K562 (cell line): ENCODE measurements around the gene TTC21A. TPM values are rescaled to one million over a fixed set of nuclear protein-coding genes. Genes with fewer than 3 reads are reported as not detected.

ENCODE experiments used
- ATAC-seq: fragments of 200-7000 bp; cut with Tn5 transposase; 3 replicates; pipeline ENCODE4 v1.9.1; 2020; ENCODE audit warnings: moderate library complexity
- BruUV-seq: library from RNA; stranded (reverse); fragments of 400-500 nt; replicated peaks from 2 replicates; lab custom pipeline; 2021; lab: Mats Ljungman, UMichigan
- CTCF ChIA-PET: fragments of 300-600 bp; formaldehyde crosslinking; extraction: SDS; loops from one replicate; lab custom pipeline; 2021; ENCODE audit warnings: low intra/inter-chr PET ratio; lab: Yijun Ruan, JAX
- POLR2A ChIA-PET: fragments of 300-600, 350-650 bp; sonication (Branson Sonifier 250); formaldehyde crosslinking; extraction: SDS; loops from one replicate; lab custom pipeline; 2021; ENCODE audit warnings: antibody characterized with exemption, inconsistent platforms; lab: Yijun Ruan, JAX
- DNase-seq, 4 experiments: peaks; one replicate each; pipeline versions ENCODE4 v3.0.0 to v3.0.0-alpha.2; 2011 to 2018; ENCODE audit warnings: low spot score in 3 of 4, mixed read lengths in 3 of 4; ENCODE audit errors: extremely low read depth in 1 of 4
- FAIRE-seq: peaks from 2 replicates; lab custom pipeline; 2011; peaks lifted over from hg19 to GRCh38; lab: Jason Lieb, UNC
- H2AFZ ChIP-seq: 2 replicates; pipeline ENCODE4 v1.6.0; 2011; ENCODE audit warnings: low read depth, low read length, control low read depth, inconsistent platforms
- H3K27ac ChIP-seq: fragments of 200-600 bp; 3 replicates; pipeline ENCODE4 v1.8.0; 2011; ENCODE audit warnings: low read depth, mild to moderate bottlenecking, control low read depth, inconsistent platforms, low read length, moderate library complexity, mixed read lengths; ENCODE audit errors: extremely low read depth
- H3K27me3 ChIP-seq, 2 experiments: fragments of 300-600 bp in 1 of 2; 2 replicates in 1 of 2; 3 replicates in 1 of 2; pipeline versions ENCODE4 v1.6.0 to v1.8.0; 2011; ENCODE audit warnings: inconsistent platforms in 2 of 2, low read length in 2 of 2, mild to moderate bottlenecking in 1 of 2, mixed read lengths in 1 of 2, moderate library complexity in 1 of 2; ENCODE audit not compliant: control insufficient read depth in 2 of 2, insufficient read depth in 2 of 2
- H3K36me3 ChIP-seq: fragments of 300-600 bp; 3 replicates; pipeline ENCODE4 v1.8.0; 2011; ENCODE audit warnings: mild to moderate bottlenecking, low read length, inconsistent platforms; ENCODE audit not compliant: control insufficient read depth, insufficient read depth
- H3K4me1 ChIP-seq, 2 experiments: fragments of 200-600 bp in 1 of 2; replicated peaks in 1 of 2; 2 replicates in 1 of 2; 3 replicates in 1 of 2; pipeline versions ENCODE4 v1.5.1 to v1.8.0; 2011; ENCODE audit warnings: inconsistent platforms in 2 of 2, low read length in 2 of 2, mild to moderate bottlenecking in 1 of 2, mixed read lengths in 1 of 2, moderate library complexity in 1 of 2; ENCODE audit not compliant: control insufficient read depth in 2 of 2, insufficient read depth in 2 of 2
- H3K4me2 ChIP-seq: 2 replicates; pipeline ENCODE4 v1.6.1; 2011; ENCODE audit warnings: low read length, control low read depth, inconsistent platforms, mixed read lengths; ENCODE audit not compliant: insufficient read depth
- H3K4me3 ChIP-seq: fragments of 200-600 bp; sonication (generic), shearing (Covaris generic); 2 replicates; pipeline ENCODE4 v1.5.1; 2016; ENCODE audit warnings: control low read depth, inconsistent platforms
- H3K79me2 ChIP-seq: fragments of 200-600 bp; 3 replicates; pipeline ENCODE4 v1.8.0; 2011; ENCODE audit warnings: low read length, inconsistent platforms; ENCODE audit not compliant: control insufficient read depth, insufficient read depth
- H3K9ac ChIP-seq, 2 experiments: 2 replicates each; pipeline versions ENCODE4 v1.6.0 to v1.6.1; 2011; ENCODE audit warnings: low read depth in 2 of 2, low read length in 2 of 2, control low read depth in 1 of 2, inconsistent platforms in 1 of 2, mild to moderate bottlenecking in 1 of 2, mixed read lengths in 1 of 2; ENCODE audit not compliant: insufficient read depth in 1 of 2
- H3K9me1 ChIP-seq: one replicate; pipeline ENCODE4 v1.6.0; 2011; ENCODE audit warnings: inconsistent platforms, mild to moderate bottlenecking, low read length, moderate library complexity; ENCODE audit not compliant: control insufficient read depth, insufficient read depth
- H3K9me3 ChIP-seq: replicated peaks from 2 replicates; pipeline ENCODE4 v1.5.1; 2011; ENCODE audit warnings: low read depth, low read length, inconsistent platforms; ENCODE audit not compliant: control insufficient read depth, insufficient read depth
- H4K20me1 ChIP-seq: replicated peaks from 2 replicates; pipeline ENCODE4 v1.6.1; 2011; ENCODE audit warnings: low read length, inconsistent platforms, mixed read lengths; ENCODE audit not compliant: control insufficient read depth, insufficient read depth
- ERF ChIP-seq: fragments of 450-650 bp; formaldehyde crosslinking; IDR thresholded peaks from 2 replicates; pipeline ENCODE4 v1.4.0; 2020; ENCODE audit warnings: mild to moderate bottlenecking, mixed read lengths
- FOXA1 ChIP-seq: fragments of 450-650 bp; IDR thresholded peaks from 2 replicates; pipeline ENCODE4 v1.6.1; 2016; ENCODE audit warnings: mild to moderate bottlenecking, borderline replicate concordance
- KDM1A ChIP-seq, 2 experiments: fragments of 450-650 bp; IDR thresholded peaks; 2 replicates each; pipeline ENCODE4 v1.6.1; 2016; ENCODE audit warnings: mild to moderate bottlenecking in 2 of 2
- KHSRP ChIP-seq: fragments of 450-650 bp; IDR thresholded peaks from 2 replicates; pipeline ENCODE4 v1.6.1; 2017
- POLR2AphosphoS5 ChIP-seq: IDR thresholded peaks from 2 replicates; pipeline ENCODE4 v1.6.1; 2011; ENCODE audit warnings: mild to moderate bottlenecking, low read depth, low read length, moderate library complexity; ENCODE audit not compliant: control insufficient read depth, insufficient read depth
- SUPT5H ChIP-seq: fragments of 450-650 bp; IDR thresholded peaks from 2 replicates; pipeline ENCODE4 v1.6.1; 2016
- TGIF2 ChIP-seq: sonication (generic); formaldehyde crosslinking; IDR thresholded peaks from 2 replicates; pipeline ENCODE4 v1.8.1; 2022; ENCODE audit warnings: mild to moderate bottlenecking, missing genetic modification reagents, moderate library complexity
- ZNF124 ChIP-seq: sonication (generic); formaldehyde crosslinking; IDR thresholded peaks from 2 replicates; pipeline ENCODE4 v1.8.1; 2022; ENCODE audit warnings: missing genetic modification reagents
- WGBS: fragments of 100-300 bp; shearing (Covaris generic); methylation state at CpG from one replicate; pipeline ENCODE4 v1.1.6; 2016; ENCODE audit warnings: low coverage, mixed read lengths; ENCODE audit not compliant: insufficient coverage; ENCODE audit errors: missing lambda C conversion rate; 5-methylcytosine and 5-hydroxymethylcytosine counted together
- in situ Hi-C: fragments of 300-500 bp; cut with MboI; formaldehyde crosslinking; loops from 4 replicates; pipeline ENCODE4 v1.15.0; 2018; ENCODE audit warnings: inconsistent platforms, mixed read lengths
- intact Hi-C: fragments of 100-400 bp; cut with micrococcal nuclease; formaldehyde crosslinking; loops from 2 replicates; pipeline ENCODE4 v1.14.2; 2022
- polyA plus RNA-seq, 8 experiments: library from polyadenylated mRNA; depleted of rRNA in 4 of 8; stranded (reverse) in 5 of 8; unstranded in 3 of 8; fragments of >200 nt; fragmentation: Nextera tagmentation in 2 of 8; fragmentation: Illumina TruSeq in 1 of 8; extraction: Ambion mirVana in 2 of 8; extraction: Trizol in 1 of 8; gene quantifications; 2 replicates each; pipeline versions ENCODE4 v1.2.1 to v1.2.3, GENCODE V29; 2011 to 2014; ENCODE audit warnings: inconsistent platforms in 1 of 8, missing spikeins in 1 of 8
- total RNA-seq, 7 experiments: library from RNA; depleted of rRNA in 6 of 7; stranded (reverse); fragments of >200 nt in 6 of 7; fragmentation: Illumina TruSeq in 2 of 7; extraction: Trizol in 2 of 7; gene quantifications; 2 replicates each; pipeline versions ENCODE4 v1.2.1 to v1.2.3, GENCODE V29; 2011 to 2021; ENCODE audit warnings: low replicate concordance in 1 of 7

Gene TTC21A
- total and polyA plus RNA-seq, 9 of the 15 experiments (the other 6 are each of a cell fraction or from before 2014, with no cell fraction given), result 0.22 to 1.4 (median 0.70) TPM

GRCh38 chr3:39099242-39099641 is 8.2 kb upstream of the TTC21A start:
- POLR2A ChIA-PET, result no interaction called here
- CTCF ChIA-PET, result no interaction called here

DNA sequence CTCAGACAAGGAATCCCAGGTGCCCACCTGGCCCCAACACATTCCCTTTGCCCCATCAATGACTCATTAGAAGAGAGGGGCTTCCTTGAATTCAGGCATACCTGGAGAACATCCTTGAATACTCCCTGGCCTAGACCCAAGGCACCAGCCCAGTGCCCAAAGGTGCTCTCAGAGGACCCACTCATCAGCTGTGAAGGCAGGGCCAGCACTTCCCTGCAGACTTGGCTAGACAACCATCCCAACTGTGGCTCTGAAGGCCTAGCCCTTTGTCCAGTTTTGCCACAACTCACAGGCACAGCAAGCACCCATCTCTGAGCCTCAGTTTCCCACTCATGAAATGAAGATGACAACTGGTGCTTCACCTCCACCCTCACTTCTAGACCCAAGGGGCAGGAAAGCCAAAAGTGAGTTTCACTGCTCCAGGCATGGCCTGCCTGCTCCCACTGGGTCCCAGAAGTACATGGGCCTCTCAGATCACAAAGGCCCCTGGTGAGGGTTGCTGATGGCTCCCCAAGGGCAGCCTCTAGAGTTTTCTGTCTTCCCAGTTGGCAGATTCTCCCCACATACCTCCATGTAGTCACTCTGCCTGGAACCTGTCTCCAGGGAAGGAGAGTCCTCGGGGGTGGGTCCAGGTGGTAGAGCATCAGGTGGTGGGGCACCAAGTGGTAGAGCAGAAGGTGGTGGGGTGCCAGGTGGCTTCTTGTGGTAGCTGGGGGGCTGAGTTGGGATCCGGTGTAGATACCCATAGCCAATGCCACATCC is 7.6 kb upstream of the TTC21A start:
- Histone ChIP-seq H3K27me3 (no peaks in the 10 kb centered on the region), H4K20me1 (peaks cover 17% of the 10 kb centered on the region), H3K9me3 (no peaks in the 10 kb centered on the region), H3K4me3 (no peak overlapping the region), H3K79me2 (peaks cover 25% of the 10 kb centered on the region), H3K4me2 (no peak overlapping the region), H3K4me1 (peaks cover 0 to 20% of the 10 kb centered on the region in 2 experiments; a peak in 2 of 5 replicates), H3K9ac (no peak overlapping the region), H3K9me1 (peaks cover 4% of the 10 kb centered on the region), H3K27ac (no peak overlapping the region), H3K36me3 (peaks cover 88% of the 10 kb centered on the region), H2AFZ (no peak overlapping the region)
- ATAC-seq, result no peak
- ChIA-PET CTCF (interaction anchor here (0.9 kb wide), 2 partner anchors 90 to 187 kb away, joined by 3 to 6 read pairs; no protein-coding TSS in a partner anchor), POLR2A (no interaction called here)
- BruUV-seq, result no TSS peak
- no peak for DNase-seq
- WGBS, result 79% methylated on average over 2 of the region's 2 CpGs
- in situ Hi-C loops (no loop called here), intact Hi-C loops (loop anchor here (2.0 kb wide), 1 partner anchor 189 kb away; no protein-coding TSS in a partner anchor)
- FAIRE-seq, result no peak
- 0 out of 2 replicates have a peak, but pooled peaks have one; percentile 20 for TF ChIP-seq SUPT5H
- no peak for TF ChIP-seq FOXA1
- no peak for TF ChIP-seq ZNF124 (CRISPR knock-in tag)
- TF ChIP-seq POLR2AphosphoS5, result 0 out of 2 replicates have a peak, but pooled peaks have one; percentile 4
- no peak for TF ChIP-seq TGIF2 (CRISPR knock-in tag)

More at GRCh38 chr3:39099242-39099641, 8.2 kb upstream of the TTC21A start:
- Histone ChIP-seq H4K20me1 (peaks cover 17% of the 10 kb centered on the region), H3K4me1 (peaks cover 0 to 13% of the 10 kb centered on the region in 2 experiments; a peak in 2 of 5 replicates), H2AFZ (no peak overlapping the region), H3K36me3 (peaks cover 94% of the 10 kb centered on the region), H3K4me2 (no peak overlapping the region), H3K27ac (no peak overlapping the region)
- in situ Hi-C loops, result no loop called here
- no peak for DNase-seq
- TF ChIP-seq KDM1A (IDR thresholded peaks at IDR 0.05) (no peak), ERF (CRISPR knock-in tag) (no peak), KHSRP (no peak)
- TF ChIP-seq, all 486 proteins: peak for 0
- Histone ChIP-seq H3K9ac (no peak overlapping the region), H3K79me2 (peaks cover 19% of the 10 kb centered on the region), H3K9me3 (no peaks in the 10 kb centered on the region), H3K4me3 (no peak overlapping the region), H3K27me3 (no peaks in the 10 kb centered on the region), H3K9me1 (peaks cover 4% of the 10 kb centered on the region)
- no TSS peak for BruUV-seq
- 88% methylated on average over 1 of the region's 1 CpG for WGBS
- FAIRE-seq (no peak), ATAC-seq (no peak)
- intact Hi-C loops, result no loop called here
